HG03342 (cell line): ENCODE results near the gene KLHL10.

Source experiments
- ATAC-seq: cut with Tn5 transposase; IDR thresholded peaks from one replicate; pipeline ENCODE4 v1.9.1; 2021; ENCODE audit warnings: mild to moderate bottlenecking, moderate library complexity; ENCODE audit not compliant: unreplicated experiment

The KLHL10 gene

GRCh38 chr17:41837761-41838538 lies at the start of gene KLHL10:
TSS of gene KLHL10 (plus strand) at chr17:41837825. CDS start at chr17:41837933, 108 bp downstream.
- no peak for ATAC-seq

GRCh38 chr17:41792845-41793783 lies 44.5 kb upstream of the KLHL10 start:
- ATAC-seq: no peak

GRCh38 chr17:41793784-41794539 lies 43.7 kb upstream of the KLHL10 start:
- ATAC-seq: no peak

- no peak for ATAC-seq
Observed at GRCh38 chr17:41794540-41794975, 43.1 kb upstream of the KLHL10 start.

GRCh38 chr17:41796121-41796895 lies 41.3 kb upstream of the KLHL10 start:
- ATAC-seq: no peak

GRCh38 chr17:41797377-41797776 lies 40.2 kb upstream of the KLHL10 start:
- no peak for ATAC-seq

GRCh38 chr17:41799366-41799765 lies 38.3 kb upstream of the KLHL10 start:
- no peak for ATAC-seq

- ATAC-seq: no peak
Observed at GRCh38 chr17:41800601-41801373, 36.8 kb upstream of the KLHL10 start.

- ATAC-seq: no peak
Observed at GRCh38 chr17:41801374-41802271, 36.0 kb upstream of the KLHL10 start.

GRCh38 chr17:41803049-41804020 lies 34.3 kb upstream of the KLHL10 start:
- no peak for ATAC-seq

GRCh38 chr17:41806685-41807445 lies 30.8 kb upstream of the KLHL10 start:
- no peak for ATAC-seq

GRCh38 chr17:41810659-41811548 lies 26.7 kb upstream of the KLHL10 start:
- no peak for ATAC-seq

GRCh38 chr17:41811549-41812380 lies 25.9 kb upstream of the KLHL10 start, which contains the start of gene P3H4:
TSS of gene P3H4 (minus strand) at chr17:41811949. CDS start at chr17:41811915, 34 bp downstream.
- no peak for ATAC-seq

- ATAC-seq: no peak
Observed at GRCh38 chr17:41812381-41813151, 25.1 kb upstream of the KLHL10 start, which contains the start of gene FKBP10. TSS of gene FKBP10 (plus strand) at chr17:41813004. CDS start at chr17:41813035, 31 bp downstream.
